ENCODE data around the gene SMYD3. TPM values are rescaled to one million over a fixed set of nuclear protein-coding genes. Genes with fewer than 3 reads are reported as not detected.

The SMYD3 gene
- total RNA-seq, 1 experiment from 2014 or later: 17.4 TPM

- H3K27me3 ChIP-seq (ENCODE audit: control insufficient read depth, insufficient read depth, low read length): no peaks in the 10 kb centered on the region
- in situ Hi-C loops (cut with HindIII; ENCODE audit: low pct_unique_long_range_greater_than_20kb, low sequenced_read_pairs) (no loop called here), intact Hi-C loops (cut with micrococcal nuclease; ENCODE audit: unreplicated experiment) (no loop called here)
- H3K36me3 ChIP-seq (ENCODE audit: control insufficient read depth, insufficient read depth, low read length): no peaks in the 10 kb centered on the region
- no peak overlapping the region for H3K4me3 ChIP-seq (ENCODE audit: low read depth in 2 of 2, low read length in 2 of 2)
- no peak for ATAC-seq
- no peaks in the 10 kb centered on the region for H3K9me3 ChIP-seq (ENCODE audit: control insufficient read depth, insufficient read depth, low read depth, low read length)
- POLR2A ChIA-PET: no interaction called here
- DNase-seq (ENCODE audit: low read depth, low spot score): no peak
- H3K4me1 ChIP-seq (ENCODE audit: control insufficient read depth, insufficient read depth, low read length): no peaks in the 10 kb centered on the region
- CTCF ChIA-PET: no interaction called here
- BruUV-seq (replicated peaks): no TSS peak
- no peak overlapping the region for H3K27ac ChIP-seq (ENCODE audit: low read length)
- TF ChIP-seq TCF7L2 (IDR thresholded peaks at IDR 0.05; ENCODE audit: low read depth, low read length) (no peak), REST (IDR thresholded peaks at IDR 0.05; ENCODE audit: insufficient read depth in 1 of 2, low read depth in 2 of 2, low read length in 1 of 2) (no peak), CTCF (IDR thresholded peaks at IDR 0.05) (no peak), POLR2AphosphoS5 (IDR thresholded peaks at IDR 0.05; ENCODE audit: low read depth, low read length) (no peak), SIN3A (IDR thresholded peaks at IDR 0.05; ENCODE audit: borderline replicate concordance, insufficient read depth, low read depth, low read length) (no peak)
Observed at GRCh38 chr1:245762396-245762910, 744.6 kb downstream of the SMYD3 start.

- POLR2A ChIA-PET: no interaction called here
- in situ Hi-C loops (cut with HindIII; ENCODE audit: low pct_unique_long_range_greater_than_20kb, low sequenced_read_pairs): no loop called here
- no peak for TF ChIP-seq SIN3A (IDR thresholded peaks at IDR 0.05; ENCODE audit: borderline replicate concordance, insufficient read depth, low read depth, low read length)
- no peak for TF ChIP-seq TCF7L2 (IDR thresholded peaks at IDR 0.05; ENCODE audit: low read depth, low read length)
- TF ChIP-seq REST (IDR thresholded peaks at IDR 0.05; ENCODE audit: insufficient read depth in 1 of 2, low read depth in 2 of 2, low read length in 1 of 2): no peak
- TF ChIP-seq POLR2AphosphoS5 (IDR thresholded peaks at IDR 0.05; ENCODE audit: low read depth, low read length): no peak
- no peak for TF ChIP-seq CTCF (IDR thresholded peaks at IDR 0.05)
- no peak for ATAC-seq
- Histone ChIP-seq H3K36me3 (ENCODE audit: control insufficient read depth, insufficient read depth, low read length) (no peaks in the 10 kb centered on the region), H3K9me3 (ENCODE audit: control insufficient read depth, insufficient read depth, low read depth, low read length) (no peaks in the 10 kb centered on the region), H3K4me3 (ENCODE audit: low read depth in 2 of 2, low read length in 2 of 2) (no peak overlapping the region), H3K4me1 (ENCODE audit: control insufficient read depth, insufficient read depth, low read length) (no peaks in the 10 kb centered on the region), H3K27me3 (ENCODE audit: control insufficient read depth, insufficient read depth, low read length) (no peaks in the 10 kb centered on the region), H3K27ac (ENCODE audit: low read length) (no peak overlapping the region)
- BruUV-seq (replicated peaks): no TSS peak
- CTCF ChIA-PET: no interaction called here
- no peak for DNase-seq (ENCODE audit: low read depth, low spot score)
- intact Hi-C loops (cut with micrococcal nuclease; ENCODE audit: unreplicated experiment): no loop called here
Observed at GRCh38 chr1:245760301-245760700, 746.8 kb downstream of the SMYD3 start.

Data from Panc1 (cell line).